Umbilical cord (tissue), 2 donors: Measurements from ENCODE around the gene EVC. TPM values are rescaled to one million over a fixed set of nuclear protein-coding genes. Genes with fewer than 3 reads are reported as not detected.

Source experiments
- DNase-seq: peaks from one replicate; pipeline ENCODE4 v3.0.0-alpha.2; 2015; ENCODE audit warnings: low spot score
- total RNA-seq: library from RNA; depleted of rRNA; stranded (reverse); fragments of >200 nt; gene quantifications from one replicate; pipeline ENCODE4 v1.2.3, GENCODE V29; 2014; ENCODE audit warnings: low replicate concordance; ENCODE audit not compliant: insufficient read depth

Gene EVC
- 53.0 TPM for total RNA-seq

DNA sequence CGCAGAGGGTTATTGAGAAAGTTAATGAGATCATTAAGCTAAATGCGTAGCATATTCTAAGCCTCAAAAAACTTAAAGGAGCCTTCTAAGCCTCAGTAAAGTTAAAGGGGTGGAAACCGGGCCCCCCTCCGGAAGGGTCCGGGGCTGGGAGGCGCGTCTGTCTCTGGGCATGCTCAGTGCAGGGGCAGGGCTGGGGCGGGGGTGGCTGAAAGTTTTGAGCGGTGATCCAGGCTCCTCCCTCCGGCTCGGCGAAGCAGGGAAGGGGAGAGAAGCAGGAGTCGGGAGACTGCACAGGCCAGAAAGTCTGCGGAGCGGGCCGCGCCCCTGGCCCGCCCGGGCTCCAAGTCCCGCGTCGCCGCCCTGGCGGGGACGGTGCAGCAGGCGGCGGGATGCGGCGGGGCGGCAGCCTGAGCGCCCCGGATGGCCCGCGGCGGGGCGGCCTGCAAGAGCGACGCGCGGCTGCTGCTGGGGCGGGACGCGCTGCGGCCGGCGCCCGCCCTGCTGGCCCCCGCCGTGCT, at the start of gene EVC:
EVC (plus strand) TSS at position 241 of the 518 bp plus-strand sequence; CDS start at position 421, 180 bp downstream.
- peak; percentile 94 for DNase-seq

DNA sequence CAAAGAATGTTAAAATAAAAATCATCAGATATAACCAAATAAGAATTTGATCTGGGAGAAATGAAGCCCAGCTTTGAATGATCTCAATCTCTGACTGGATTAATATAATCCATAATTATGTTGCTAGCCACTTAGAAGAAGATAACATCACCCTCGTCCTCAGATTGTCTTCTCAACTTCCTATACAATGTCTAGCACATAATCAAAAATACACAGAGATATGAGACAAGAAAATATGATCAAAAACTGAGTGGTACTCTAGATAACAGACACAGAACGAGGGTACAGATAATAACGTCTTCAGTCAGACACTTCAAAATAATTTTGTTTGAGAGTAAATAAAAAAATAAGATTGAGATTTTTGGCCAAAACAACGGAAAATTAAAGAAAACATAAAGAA, 49.8 kb upstream of the EVC start:
- DNase-seq, result no peak

DNA sequence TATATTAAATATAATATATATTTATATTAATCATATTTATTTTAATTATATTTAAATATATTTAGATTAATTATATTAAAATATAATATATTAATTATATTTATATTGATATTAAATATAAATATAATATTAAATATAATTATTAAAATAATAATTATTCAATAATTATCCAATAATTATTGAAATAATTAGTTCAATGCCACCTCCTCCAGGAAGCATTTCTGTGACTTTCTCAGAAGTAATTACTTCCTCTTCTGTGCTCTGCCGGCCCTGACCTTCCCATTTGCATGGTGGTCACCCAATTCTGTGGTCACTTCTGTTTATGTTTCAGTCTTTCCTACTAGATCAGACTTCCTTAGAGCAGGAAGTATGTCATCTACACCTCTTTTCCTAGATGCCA, 48.4 kb upstream of the EVC start:
- DNase-seq, result no peak

DNA sequence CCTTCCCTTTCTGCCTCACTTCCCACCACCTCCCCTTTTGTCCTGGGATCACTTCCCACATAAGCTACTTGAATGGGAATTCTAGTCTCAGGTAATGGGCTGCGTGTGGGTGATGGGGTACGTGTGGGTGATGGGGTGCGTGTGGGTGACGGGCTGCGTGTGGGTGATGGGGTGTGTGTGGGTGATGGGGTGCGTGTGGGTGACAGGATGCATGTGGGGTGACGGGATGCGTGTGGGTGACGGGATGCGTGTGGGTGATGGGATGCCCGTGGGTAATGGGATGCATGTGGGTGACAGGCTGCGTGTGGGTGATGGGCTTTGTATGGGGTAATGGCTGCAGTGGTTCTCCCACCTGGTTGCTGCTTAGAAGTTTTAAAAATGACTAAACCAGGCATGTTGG, 46.2 kb upstream of the EVC start:
- no peak for DNase-seq

- DNase-seq, result no peak
Measured at GRCh38 chr4:5666741-5667140, 44.3 kb upstream of the EVC start.

- DNase-seq, result no peak
Measured at GRCh38 chr4:5676763-5677162, 34.2 kb upstream of the EVC start.

DNA sequence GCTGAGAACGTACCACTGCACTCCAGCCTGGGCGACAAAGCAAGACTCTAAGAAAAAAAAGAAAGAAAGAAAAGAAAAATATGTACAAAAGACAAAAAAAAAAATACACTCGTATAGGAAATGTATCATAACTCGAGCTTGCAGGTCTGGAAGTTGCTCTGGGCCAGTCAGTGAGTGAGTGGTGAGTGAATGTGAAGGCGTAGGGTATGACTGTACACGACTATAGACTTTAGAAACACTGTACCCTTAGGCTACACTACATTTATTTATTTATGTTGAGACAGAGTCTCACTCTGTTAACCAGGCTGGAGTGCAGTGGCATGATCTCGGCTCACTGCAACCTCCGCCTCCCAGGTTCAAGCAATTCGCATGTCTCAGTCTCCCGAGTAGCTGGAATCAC, 32.0 kb upstream of the EVC start:
- no peak for DNase-seq

- DNase-seq, result no peak
Measured at GRCh38 chr4:5683566-5683965, 27.4 kb upstream of the EVC start.

- no peak for DNase-seq
Measured at GRCh38 chr4:5685296-5685695, 25.7 kb upstream of the EVC start.

- DNase-seq, result no peak
Measured at GRCh38 chr4:5686338-5686737, 24.7 kb upstream of the EVC start.

DNA sequence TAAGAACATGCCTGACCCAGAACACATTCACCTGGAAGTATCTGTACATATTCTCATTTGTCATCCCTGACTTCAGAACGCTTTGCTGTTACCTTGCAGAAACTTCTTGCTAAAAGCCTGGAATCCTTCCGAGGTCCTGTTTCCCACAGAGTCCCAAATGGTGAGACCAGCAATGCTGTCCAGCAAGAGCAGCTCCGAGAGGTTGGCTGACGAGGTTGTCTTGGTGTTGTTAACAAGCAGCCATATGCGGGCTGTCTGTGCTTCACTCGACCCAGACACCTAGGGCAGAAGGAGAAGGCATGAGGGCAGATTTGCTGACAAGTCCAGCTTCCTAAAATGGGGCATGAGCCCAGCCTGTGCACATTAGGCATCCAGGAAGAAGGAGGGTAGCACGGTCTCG, 21.9 kb upstream of the EVC start:
- DNase-seq, result no peak

DNA sequence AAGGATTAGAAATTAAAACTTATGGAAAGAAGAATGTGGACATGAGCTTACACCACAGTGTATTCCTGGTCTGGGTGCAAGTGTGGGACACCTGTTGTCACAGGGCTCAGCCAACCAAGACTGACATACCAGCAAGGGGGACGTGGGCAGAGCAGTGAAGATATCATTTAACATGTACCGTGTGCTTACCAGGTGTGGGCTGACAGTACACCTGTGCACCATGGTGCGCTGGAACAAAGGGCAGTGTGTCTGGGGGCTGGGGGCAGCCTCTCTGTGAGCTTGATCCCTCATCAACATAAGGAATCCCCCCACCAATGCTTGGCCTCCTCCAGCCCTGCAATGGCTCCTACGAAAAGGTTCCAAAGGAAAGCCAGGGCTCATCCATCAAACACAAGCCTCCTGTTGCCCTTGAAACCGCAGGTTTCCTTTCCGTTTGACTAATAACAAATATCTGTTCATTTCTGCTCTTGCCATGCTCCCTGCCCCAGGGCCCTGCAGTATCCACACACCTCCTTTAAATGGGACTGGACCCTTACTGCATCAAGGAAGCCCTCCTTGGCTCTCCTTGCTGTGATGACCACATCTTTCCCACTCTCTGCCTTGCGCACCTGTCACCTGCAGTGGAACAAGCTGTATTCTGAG, 19.4 kb upstream of the EVC start:
- DNase-seq, result no peak

DNA sequence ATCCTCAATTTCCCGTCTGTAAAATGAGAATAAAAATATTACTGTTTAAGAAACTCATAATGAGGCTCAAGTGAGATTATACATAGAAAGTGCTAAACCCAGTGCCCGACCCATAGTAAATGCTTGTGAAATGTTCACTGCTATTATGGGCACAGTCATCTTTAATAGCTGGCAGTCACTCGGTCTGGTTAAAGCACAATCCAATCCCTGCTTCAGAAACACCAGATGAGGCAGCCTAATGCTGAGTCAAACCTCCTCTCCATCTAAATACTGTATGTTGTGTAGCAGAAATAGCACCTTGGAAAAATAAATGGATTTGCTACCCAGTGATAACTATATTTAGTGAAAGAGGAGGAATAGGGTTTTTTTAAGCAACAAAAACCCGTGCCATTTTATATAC, 17.1 kb upstream of the EVC start:
- DNase-seq, result no peak

DNA sequence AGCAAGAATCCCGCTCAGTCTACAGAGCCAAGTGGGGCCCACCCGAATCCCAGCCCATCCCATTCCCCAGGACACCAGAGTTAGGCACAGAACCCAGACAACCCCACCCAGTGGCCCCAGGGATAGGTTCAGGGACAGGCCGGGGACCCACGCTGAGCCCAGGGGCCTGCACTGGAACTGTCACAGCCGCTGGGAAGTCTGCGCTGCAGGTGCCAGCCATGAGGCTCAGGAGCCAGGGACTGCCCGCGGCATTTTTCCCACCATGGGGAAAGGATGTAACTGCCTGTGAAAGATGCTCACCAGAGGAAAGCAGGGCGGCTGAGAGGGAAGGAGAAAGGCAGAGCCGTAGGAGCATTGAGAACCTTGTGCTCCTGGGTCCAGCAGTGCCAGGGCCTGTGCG, 14.7 kb upstream of the EVC start:
- DNase-seq, result no peak

DNA sequence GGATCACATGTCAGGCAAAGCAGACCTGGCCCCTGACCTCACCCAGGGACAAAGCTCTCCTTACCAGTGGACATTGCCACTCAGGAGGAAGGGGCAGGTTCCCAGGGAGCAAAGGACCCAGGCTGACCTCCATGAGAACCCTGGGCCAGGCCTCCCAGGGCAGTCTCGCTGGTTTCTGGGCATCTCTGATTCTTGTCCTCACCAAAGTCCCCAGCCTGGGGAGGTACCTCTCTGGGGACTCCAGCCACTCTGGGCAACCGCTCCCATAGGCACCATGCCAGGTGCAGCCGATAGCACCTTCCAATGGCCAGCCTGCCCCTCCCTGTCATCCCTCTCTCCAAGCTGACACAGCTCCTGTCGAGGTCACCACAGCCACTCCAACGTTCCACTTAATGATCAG, 10.5 kb upstream of the EVC start:
- no peak for DNase-seq

- DNase-seq, result no peak
Measured at GRCh38 chr4:5701971-5702370, 9.0 kb upstream of the EVC start.

- no peak for DNase-seq
Measured at GRCh38 chr4:5703831-5704230, 7.2 kb upstream of the EVC start.

- DNase-seq, result no peak
Measured at GRCh38 chr4:5704276-5704675, 6.7 kb upstream of the EVC start.

DNA sequence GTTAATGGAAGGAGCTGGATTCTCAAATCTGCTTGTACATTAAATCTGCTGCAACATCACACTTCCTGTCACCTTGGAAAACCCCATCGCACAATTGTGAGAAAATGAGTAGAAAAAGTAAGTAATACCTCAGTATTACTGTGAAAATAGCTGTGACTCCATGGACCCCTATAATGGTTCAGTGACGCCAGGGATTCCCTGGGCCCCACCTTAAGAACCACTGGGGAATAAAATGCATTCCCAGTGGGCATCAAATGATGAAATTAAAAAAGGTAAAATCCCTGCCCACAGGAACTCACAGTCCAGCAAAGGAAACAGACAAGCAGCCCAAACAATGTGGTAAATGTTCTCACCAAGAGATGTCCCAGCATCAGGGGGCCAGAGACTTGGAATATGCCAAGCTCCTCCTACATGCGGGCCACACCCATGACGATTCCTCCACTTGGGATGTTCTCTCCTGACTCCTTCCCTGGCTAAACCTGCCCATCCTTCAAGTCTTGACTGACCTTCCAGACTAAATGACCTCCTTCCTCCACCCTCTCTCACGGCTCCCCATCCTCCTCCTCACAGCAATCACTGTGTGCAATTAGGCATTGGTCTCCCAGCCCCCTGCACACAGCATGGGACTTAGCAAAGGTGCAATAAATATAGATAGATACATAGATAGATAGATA, 5.2 kb upstream of the EVC start:
- DNase-seq, result no peak

GRCh38 chr4:5706486-5707290, 4.3 kb upstream of the EVC start:
- no peak for DNase-seq

DNA sequence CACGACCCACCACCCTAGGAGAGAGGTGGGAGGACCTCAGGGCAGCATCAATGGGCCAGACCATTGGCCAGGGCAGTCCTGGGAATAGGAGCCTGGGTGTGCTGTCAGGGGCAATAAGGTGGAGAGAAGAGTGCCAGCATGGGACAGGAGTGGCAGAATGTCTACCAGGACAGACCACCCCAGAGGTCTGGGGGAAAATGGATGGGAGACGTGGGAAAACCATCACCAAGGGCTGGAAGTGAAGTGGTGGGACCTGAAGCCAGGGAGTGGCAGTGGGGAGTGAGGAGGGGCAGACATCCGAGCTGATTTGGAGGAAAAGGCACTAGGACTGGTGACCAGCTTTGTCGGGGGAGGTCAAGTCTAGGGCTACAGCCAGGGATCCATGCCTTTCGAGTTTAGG, 3.6 kb upstream of the EVC start:
- no peak for DNase-seq

- no peak for DNase-seq
Measured at GRCh38 chr4:5707778-5708448, 3.1 kb upstream of the EVC start.
